Measurements from ENCODE around the gene MCRIP1. TPM values are rescaled to one million over a fixed set of nuclear protein-coding genes. Genes with fewer than 3 reads are reported as not detected.

Gene MCRIP1
- total and polyA plus RNA-seq, 11 donors = 74.8 to 266 (median 105) TPM

- intact Hi-C loops (cut with DNase I) = no loop called here
- Histone ChIP-seq H3K27ac (no peak overlapping the region), H3K36me3 (peaks cover 0 to 49% (median 29%) of the 10 kb centered on the region in 9 donors), H3K4me3 (no peak overlapping the region), H3K9me3 (no peaks in the 10 kb centered on the region), H3K27me3 (no peaks in the 10 kb centered on the region), H3K4me1 (peaks cover 0 to 7% (median 3%) of the 10 kb centered on the region in 12 donors)
- 92 to 97% (median 94%) methylated on average over 5 of the region's 5 CpGs for WGBS, 4 donors
- DNase-seq (no peak), ATAC-seq (no peak)
- no peak for TF ChIP-seq CTCF (IDR thresholded peaks at IDR 0.05)
- TF ChIP-seq POLR2A (IDR thresholded peaks at IDR 0.05) = no peak
Measured at GRCh38 chr17:81877569-81877968, 44.5 kb upstream of the MCRIP1 start.

- Histone ChIP-seq H3K27me3 (no peaks in the 10 kb centered on the region), H3K4me3 (peak overlapping the region; percentile 54 to 100 (median 95)), H3K27ac (peak overlapping the region; percentile 92 to 100 (median 98)), H3K4me1 (peaks cover 4 to 55% (median 48%) of the 10 kb centered on the region in 12 donors), H3K36me3 (peaks cover 0 to 31% (median 20%) of the 10 kb centered on the region in 9 donors), H3K9me3 (no peaks in the 10 kb centered on the region)
- intact Hi-C loops (cut with DNase I) = loop anchor here in 1 of 10 donors (5.0 kb wide), 1 partner anchor 56 kb away; the partner anchor contains the start of gene MAFG
- TF ChIP-seq POLR2A (IDR thresholded peaks at IDR 0.05) (peak in 1 of 2 donors; percentile 95), CTCF (IDR thresholded peaks at IDR 0.05) (peak in 11 of 12 donors; percentile 6 to 73 (median 52))
- peak; percentile 12 to 40 (median 38) for ATAC-seq
- peak; percentile 95 to 98 (median 96) for DNase-seq
- 0 to 2% (median 1%) methylated on average over 18 to 86 of the region's 86 CpGs for WGBS, 4 donors
Measured at GRCh38 chr17:81871387-81872230, 38.5 kb upstream of the MCRIP1 start.

GRCh38 chr17:81870981-81871386 is 37.9 kb upstream of the MCRIP1 start, which contains the start of gene ARHGDIA:
ARHGDIA (minus strand) TSS chr17:81871337; CDS start chr17:81869930, 1,407 bp downstream.
- DNase-seq = no peak
- Histone ChIP-seq H3K4me1 (peaks cover 4 to 61% (median 54%) of the 10 kb centered on the region in 12 donors), H3K36me3 (peaks cover 0 to 31% (median 20%) of the 10 kb centered on the region in 9 donors), H3K9me3 (no peaks in the 10 kb centered on the region), H3K27ac (peak within 1 kb of the TSS; percentile 92 to 100 (median 98)), H3K27me3 (no peaks in the 10 kb centered on the region), H3K4me3 (peak within 1 kb of the TSS; percentile 68 to 100 (median 95))
- intact Hi-C loops (cut with DNase I) = loop anchor here in 1 of 10 donors (5.0 kb wide), 1 partner anchor 56 kb away; the partner anchor contains the start of gene MAFG
- TF ChIP-seq POLR2A (IDR thresholded peaks at IDR 0.05) = no peak
- peak in 3 of 4 donors; percentile 60 to 69 (median 68) for ATAC-seq
- 0 to 3% (median 1%) methylated on average over 6 to 64 of the region's 64 CpGs; no CpG with 5 or more reads in 1 of the 4 donors for WGBS, 4 donors

- no peaks in the 10 kb centered on the region for H3K27me3 ChIP-seq
- no peaks in the 10 kb centered on the region for H3K9me3 ChIP-seq
- peaks cover 4 to 64% (median 55%) of the 10 kb centered on the region in 12 donors for H3K4me1 ChIP-seq
- ATAC-seq = peak in 3 of 4 donors; percentile 2 to 13 (median 5)
- H3K27ac ChIP-seq = peak overlapping the region; percentile 92 to 100 (median 98)
- DNase-seq = peak in 3 of 5 donors; percentile 45 to 64 (median 51)
- peak overlapping the region; percentile 53 to 100 (median 95) for H3K4me3 ChIP-seq
- H3K36me3 ChIP-seq = peaks cover 0 to 37% (median 21%) of the 10 kb centered on the region in 9 donors
- 2 to 3% (median 3%) methylated on average over 47 to 65 of the region's 65 CpGs for WGBS, 4 donors
- intact Hi-C loops (cut with DNase I) = loop anchor here in 1 of 10 donors (5.0 kb wide), 1 partner anchor 57 kb away; the partner anchor contains the start of gene MAFG
- TF ChIP-seq POLR2A (IDR thresholded peaks at IDR 0.05) = no peak
Measured at GRCh38 chr17:81870131-81870980, 37.3 kb upstream of the MCRIP1 start.

Measured in heart left ventricle (tissue), 16 donors.